ENCODE measurements around the gene ZCCHC24. TPM values are rescaled to one million over a fixed set of nuclear protein-coding genes. Genes with fewer than 3 reads are reported as not detected.

ZCCHC24 gene
- total RNA-seq, 2 experiments from 2014 or later, result 0.67 to 0.85 TPM

DNA sequence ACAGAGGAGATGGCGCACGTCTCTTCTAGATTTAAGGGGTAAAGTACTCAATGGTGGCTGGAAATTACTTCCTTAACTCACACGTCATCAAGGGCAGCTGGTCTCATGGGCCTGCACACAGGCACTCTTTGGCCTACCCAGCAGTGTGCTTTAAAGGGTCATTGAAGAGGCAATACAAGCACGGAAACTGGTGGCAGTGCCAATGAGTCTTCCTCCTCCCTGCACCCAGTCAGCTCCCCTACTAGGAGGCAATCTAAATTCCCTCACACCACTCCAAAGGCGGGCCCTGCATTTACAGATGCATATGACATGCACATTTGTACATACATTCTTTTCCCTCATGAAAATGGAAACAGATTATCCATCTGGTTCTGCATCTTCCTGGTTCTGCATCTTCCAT, 50.8 kb downstream of the ZCCHC24 start:
- CTCF ChIA-PET, result no interaction called here
- no peaks in the 10 kb centered on the region for H3K36me3 Mint-ChIP-seq (ENCODE audit: low read depth)

GRCh38 chr10:79393924-79394610, 51.4 kb downstream of the ZCCHC24 start:
- no peaks in the 10 kb centered on the region for H3K27me3 Mint-ChIP-seq
- no peak for ATAC-seq (ENCODE audit: poor library complexity)
- no peak overlapping the region for H3K27ac Mint-ChIP-seq
- no peaks in the 10 kb centered on the region for H3K4me1 Mint-ChIP-seq (ENCODE audit: low read depth)
- no peak for DNase-seq
- Histone ChIP-seq H3K36me3 (ENCODE audit: insufficient read depth, low read length) (no peaks in the 10 kb centered on the region), H3K4me3 (ENCODE audit: low read length) (no peak overlapping the region), H3K9me3 (ENCODE audit: control insufficient read depth in 1 of 2, insufficient read depth in 1 of 2, low read length in 2 of 2) (no peaks in the 10 kb centered on the region), H3K27ac (ENCODE audit: low read depth in 1 of 2, low read length in 2 of 2) (no peak overlapping the region), H3K4me1 (ENCODE audit: insufficient read depth, low read length) (no peaks in the 10 kb centered on the region), H3K27me3 (ENCODE audit: control insufficient read depth in 1 of 2, insufficient read depth in 2 of 2, low read length in 2 of 2) (no peaks in the 10 kb centered on the region)
- intact Hi-C loops (cut with DNase I, micrococcal nuclease), result no loop called here
- H3K9me3 Mint-ChIP-seq, result no peaks in the 10 kb centered on the region
- ChIA-PET CTCF (no interaction called here), POLR2A (no interaction called here)
- TF ChIP-seq, protein P1, sequence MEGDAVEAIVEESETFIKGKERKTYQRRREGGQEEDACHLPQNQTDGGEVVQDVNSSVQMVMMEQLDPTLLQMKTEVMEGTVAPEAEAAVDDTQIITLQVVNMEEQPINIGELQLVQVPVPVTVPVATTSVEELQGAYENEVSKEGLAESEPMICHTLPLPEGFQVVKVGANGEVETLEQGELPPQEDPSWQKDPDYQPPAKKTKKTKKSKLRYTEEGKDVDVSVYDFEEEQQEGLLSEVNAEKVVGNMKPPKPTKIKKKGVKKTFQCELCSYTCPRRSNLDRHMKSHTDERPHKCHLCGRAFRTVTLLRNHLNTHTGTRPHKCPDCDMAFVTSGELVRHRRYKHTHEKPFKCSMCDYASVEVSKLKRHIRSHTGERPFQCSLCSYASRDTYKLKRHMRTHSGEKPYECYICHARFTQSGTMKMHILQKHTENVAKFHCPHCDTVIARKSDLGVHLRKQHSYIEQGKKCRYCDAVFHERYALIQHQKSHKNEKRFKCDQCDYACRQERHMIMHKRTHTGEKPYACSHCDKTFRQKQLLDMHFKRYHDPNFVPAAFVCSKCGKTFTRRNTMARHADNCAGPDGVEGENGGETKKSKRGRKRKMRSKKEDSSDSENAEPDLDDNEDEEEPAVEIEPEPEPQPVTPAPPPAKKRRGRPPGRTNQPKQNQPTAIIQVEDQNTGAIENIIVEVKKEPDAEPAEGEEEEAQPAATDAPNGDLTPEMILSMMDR (IDR thresholded peaks at IDR 0.05), result no peak
- H3K36me3 Mint-ChIP-seq (ENCODE audit: low read depth), result no peaks in the 10 kb centered on the region
- no peak overlapping the region for H3K4me3 Mint-ChIP-seq

More for the DNA sequence above, 50.8 kb downstream of the ZCCHC24 start:
- Mint-ChIP-seq H3K27me3 (no peaks in the 10 kb centered on the region), H3K4me3 (no peak overlapping the region), H3K27ac (no peak overlapping the region), H3K9me3 (no peaks in the 10 kb centered on the region), H3K4me1 (ENCODE audit: low read depth) (no peaks in the 10 kb centered on the region)
- intact Hi-C loops (cut with DNase I, micrococcal nuclease), result no loop called here
- Histone ChIP-seq H3K27ac (ENCODE audit: low read depth in 1 of 2, low read length in 2 of 2) (no peak overlapping the region), H3K27me3 (ENCODE audit: control insufficient read depth in 1 of 2, insufficient read depth in 2 of 2, low read length in 2 of 2) (no peaks in the 10 kb centered on the region), H3K4me1 (ENCODE audit: insufficient read depth, low read length) (peaks cover 4% of the 10 kb centered on the region), H3K9me3 (ENCODE audit: control insufficient read depth in 1 of 2, insufficient read depth in 1 of 2, low read length in 2 of 2) (no peaks in the 10 kb centered on the region), H3K4me3 (ENCODE audit: low read length) (no peak overlapping the region), H3K36me3 (ENCODE audit: insufficient read depth, low read length) (no peaks in the 10 kb centered on the region)
- no peak for ATAC-seq (ENCODE audit: poor library complexity)
- TF ChIP-seq, protein P1 (IDR thresholded peaks at IDR 0.05), result no peak
- POLR2A ChIA-PET, result no interaction called here
- DNase-seq, result no peak

DNA sequence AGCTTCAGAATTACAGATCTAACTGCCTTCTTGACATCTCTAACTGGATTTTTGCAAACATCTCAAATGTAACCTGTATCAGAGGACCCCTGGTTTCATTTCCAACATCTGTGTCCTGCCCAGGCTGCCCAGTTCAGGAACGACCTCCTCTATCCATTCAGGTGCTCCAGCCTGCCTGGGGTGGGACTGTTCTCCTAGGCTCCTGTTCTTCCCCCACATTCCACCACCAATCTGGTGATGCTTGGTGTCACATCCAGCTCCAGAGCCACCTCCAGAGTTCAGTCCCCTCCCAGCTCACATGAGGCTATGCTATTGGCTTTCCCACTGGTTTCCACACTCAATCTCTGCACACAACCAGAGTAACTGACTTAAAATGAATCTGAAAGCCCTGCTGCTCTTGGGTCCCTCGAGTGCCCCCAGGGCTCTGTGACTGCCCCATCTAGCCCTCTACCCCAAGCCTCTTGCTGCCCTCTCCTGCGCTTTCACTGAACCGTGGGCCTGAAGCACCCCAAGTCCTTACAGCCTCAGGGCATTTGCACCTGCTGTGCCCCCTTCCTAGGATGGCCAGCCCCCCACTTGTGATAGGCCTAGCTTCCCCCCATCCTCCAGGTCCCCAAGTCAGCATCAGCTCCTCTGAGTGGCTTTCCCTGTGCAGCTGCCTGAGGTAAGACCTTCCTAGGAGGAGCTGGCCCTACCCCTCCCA, 52.1 kb downstream of the ZCCHC24 start:
- ChIA-PET POLR2A (no interaction called here), CTCF (no interaction called here)
- Mint-ChIP-seq H3K4me3 (no peak overlapping the region), H3K9me3 (no peaks in the 10 kb centered on the region), H3K27me3 (no peaks in the 10 kb centered on the region), H3K27ac (no peak overlapping the region), H3K36me3 (ENCODE audit: low read depth) (no peaks in the 10 kb centered on the region), H3K4me1 (ENCODE audit: low read depth) (no peaks in the 10 kb centered on the region)
- Histone ChIP-seq H3K27ac (ENCODE audit: low read depth in 1 of 2, low read length in 2 of 2) (no peak overlapping the region), H3K36me3 (ENCODE audit: insufficient read depth, low read length) (no peaks in the 10 kb centered on the region), H3K27me3 (ENCODE audit: control insufficient read depth in 1 of 2, insufficient read depth in 2 of 2, low read length in 2 of 2) (no peaks in the 10 kb centered on the region), H3K9me3 (ENCODE audit: control insufficient read depth in 1 of 2, insufficient read depth in 1 of 2, low read length in 2 of 2) (no peaks in the 10 kb centered on the region), H3K4me1 (ENCODE audit: insufficient read depth, low read length) (no peaks in the 10 kb centered on the region), H3K4me3 (ENCODE audit: low read length) (no peak overlapping the region)
- TF ChIP-seq, protein P1 (IDR thresholded peaks at IDR 0.05), result no peak
- intact Hi-C loops (cut with DNase I, micrococcal nuclease), result no loop called here
- DNase-seq (no peak), ATAC-seq (ENCODE audit: poor library complexity) (no peak)

Measured in CD4-positive, alpha-beta T cell (primary cell).